ENCODE results near the gene MAP4. TPM values are rescaled to one million over a fixed set of nuclear protein-coding genes. Genes with fewer than 3 reads are reported as not detected.

The MAP4 gene
- total and polyA plus RNA-seq, 2 donors (not counting 3 experiments of a cell fraction or from before 2014, with no cell fraction given): 121 to 290 TPM

DNA sequence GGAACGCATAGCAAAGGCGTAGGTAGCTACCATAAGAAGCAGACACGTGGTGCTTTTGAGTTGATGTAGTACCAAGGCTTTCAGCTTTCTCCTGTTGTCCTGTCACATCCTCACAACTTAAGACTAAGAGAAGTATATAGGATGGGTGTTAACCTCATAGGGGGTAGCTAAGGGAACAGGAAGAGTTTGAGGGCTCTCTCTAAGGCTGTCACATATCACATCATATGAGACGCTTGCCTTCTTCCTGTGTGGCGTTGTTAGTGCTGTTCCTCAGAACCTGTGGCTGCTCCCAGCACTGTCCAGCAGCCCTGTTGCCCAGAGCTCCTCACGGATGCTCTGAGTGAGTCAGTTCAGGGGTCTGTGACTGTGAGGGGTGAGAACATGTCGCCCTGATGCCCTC is 198.6 kb downstream of the MAP4 start:
- Histone ChIP-seq H3K36me3 (ENCODE audit: control insufficient read depth in 2 of 2, extremely low read depth in 1 of 2, insufficient read depth in 2 of 2, low read length in 2 of 2) (peaks cover 2 to 10% of the 10 kb centered on the region in 2 experiments), H3K9me1 (replicated peaks; ENCODE audit: control insufficient read depth, extremely low read depth, insufficient read depth, low read length) (no peaks in the 10 kb centered on the region), H2AFZ (ENCODE audit: low read depth, low read length) (no peak overlapping the region), H4K20me1 (replicated peaks; ENCODE audit: control insufficient read depth, extremely low read depth, insufficient read depth, low read length) (no peaks in the 10 kb centered on the region), H3K9ac (replicated peaks; ENCODE audit: extremely low read depth, insufficient read depth, low read length) (no peak overlapping the region), H3K27ac (ENCODE audit: insufficient read depth, low read depth, low read length) (no peak overlapping the region), H3K79me2 (ENCODE audit: control insufficient read depth, insufficient read depth, low read length) (no peaks in the 10 kb centered on the region), H3K4me2 (ENCODE audit: insufficient read depth, low read length) (no peak overlapping the region), H3K27me3 (ENCODE audit: control insufficient read depth in 2 of 2, insufficient read depth in 2 of 2, low read length in 2 of 2) (no peaks in the 10 kb centered on the region), H3K4me3 (replicated peaks in 1 of 3; ENCODE audit: insufficient read depth in 1 of 3, low read depth in 1 of 3, low read length in 3 of 3) (no peak overlapping the region), H3K9me3 (replicated peaks; ENCODE audit: control insufficient read depth, insufficient read depth, low read length) (no peaks in the 10 kb centered on the region), H3K4me1 (ENCODE audit: control insufficient read depth, extremely low read depth, insufficient read depth, low read length) (no peaks in the 10 kb centered on the region)
- ChIA-PET POLR2A (no interaction called here), CTCF (interaction anchor here (1.5 kb wide), 1 partner anchor 334 kb away, joined by 4 read pairs; no protein-coding TSS in a partner anchor)
- FAIRE-seq (no peak), DNase-seq (ENCODE audit: low read depth, low spot score) (no peak)
- intact Hi-C loops (cut with micrococcal nuclease): no loop called here
- no peak for TF ChIP-seq JUN (IDR thresholded peaks at IDR 0.05; ENCODE audit: borderline replicate concordance, insufficient read depth, insufficient read length, low read depth)
- BruUV-seq (replicated peaks): no TSS peak
- dilution Hi-C loops (cut with MboI; ENCODE audit: extremely low pct_ligation_motif_present, low sequenced_read_pairs): no loop called here

- DNase-seq (ENCODE audit: low read depth, low spot score) (no peak), FAIRE-seq (no peak)
- Histone ChIP-seq H3K79me2 (ENCODE audit: control insufficient read depth, insufficient read depth, low read length) (no peaks in the 10 kb centered on the region), H3K4me1 (ENCODE audit: control insufficient read depth, extremely low read depth, insufficient read depth, low read length) (no peaks in the 10 kb centered on the region), H3K9ac (replicated peaks; ENCODE audit: extremely low read depth, insufficient read depth, low read length) (no peak overlapping the region), H4K20me1 (replicated peaks; ENCODE audit: control insufficient read depth, extremely low read depth, insufficient read depth, low read length) (no peaks in the 10 kb centered on the region), H3K27me3 (ENCODE audit: control insufficient read depth in 2 of 2, insufficient read depth in 2 of 2, low read length in 2 of 2) (no peaks in the 10 kb centered on the region), H3K36me3 (ENCODE audit: control insufficient read depth in 2 of 2, extremely low read depth in 1 of 2, insufficient read depth in 2 of 2, low read length in 2 of 2) (peaks cover 11 to 18% of the 10 kb centered on the region in 2 experiments), H3K4me2 (ENCODE audit: insufficient read depth, low read length) (no peak overlapping the region), H2AFZ (ENCODE audit: low read depth, low read length) (no peak overlapping the region), H3K4me3 (replicated peaks in 1 of 3; ENCODE audit: insufficient read depth in 1 of 3, low read depth in 1 of 3, low read length in 3 of 3) (no peak overlapping the region), H3K27ac (ENCODE audit: insufficient read depth, low read depth, low read length) (no peak overlapping the region), H3K9me1 (replicated peaks; ENCODE audit: control insufficient read depth, extremely low read depth, insufficient read depth, low read length) (no peaks in the 10 kb centered on the region), H3K9me3 (replicated peaks; ENCODE audit: control insufficient read depth, insufficient read depth, low read length) (no peaks in the 10 kb centered on the region)
- intact Hi-C loops (cut with micrococcal nuclease): no loop called here
- ChIA-PET CTCF (interaction anchor here (3.9 kb wide), 1 partner anchor 11 kb away, joined by 29 read pairs; no protein-coding TSS in a partner anchor), POLR2A (interaction anchor here (0.7 kb wide), 1 partner anchor 12 kb away, joined by 8 read pairs; no protein-coding TSS in a partner anchor)
- BruUV-seq (replicated peaks): no TSS peak
- no peak for TF ChIP-seq POLR2AphosphoS5 (IDR thresholded peaks at IDR 0.05; ENCODE audit: insufficient read depth, low read depth, low read length)
- no peak for TF ChIP-seq GATA2 (IDR thresholded peaks at IDR 0.05; ENCODE audit: insufficient read depth, insufficient read length, low read depth, low read length)
- no peak for TF ChIP-seq EZH2 (IDR thresholded peaks at IDR 0.05; ENCODE audit: borderline replicate concordance, low read depth, low read length, severe bottlenecking)
- no peak for TF ChIP-seq POLR2A (IDR thresholded peaks at IDR 0.05; ENCODE audit: low read depth, low read length)
- no peak for TF ChIP-seq JUN (IDR thresholded peaks at IDR 0.05; ENCODE audit: borderline replicate concordance, insufficient read depth, insufficient read length, low read depth)
- TF ChIP-seq CTCF (IDR thresholded peaks at IDR 0.05; ENCODE audit: extremely low read depth in 1 of 2, insufficient read depth in 1 of 2, low read depth in 1 of 2, low read length in 2 of 2): no peak
- no peak for TF ChIP-seq FOS (IDR thresholded peaks at IDR 0.05; ENCODE audit: borderline replicate concordance, insufficient read depth, low read length)
- TF ChIP-seq MAX (IDR thresholded peaks at IDR 0.05; ENCODE audit: insufficient read depth, insufficient read length): no peak
- TF ChIP-seq MYC (IDR thresholded peaks at IDR 0.05; ENCODE audit: low read depth, low read length): no peak
- dilution Hi-C loops (cut with MboI; ENCODE audit: extremely low pct_ligation_motif_present, low sequenced_read_pairs): no loop called here
Measured at GRCh38 chr3:47813551-47814177, 202.6 kb downstream of the MAP4 start.

Data from endothelial cell of umbilical vein (primary cell).